H1 (cell line): Measurements from ENCODE around the gene A4GALT. TPM values are rescaled to one million over a fixed set of nuclear protein-coding genes. Genes with fewer than 3 reads are reported as not detected.

ENCODE experiments used
- CTCF ChIA-PET: fragments of 300-600 bp; sonication (Branson Sonifier 250); formaldehyde crosslinking; loops from one replicate; lab custom pipeline; 2021; ENCODE audit not compliant: partially characterized antibody; lab: Charles Lee
- POLR2A ChIA-PET: fragments of 300-600 bp; sonication (Branson Sonifier 250); formaldehyde crosslinking; loops from one replicate; lab custom pipeline; 2021; ENCODE audit warnings: inconsistent platforms; ENCODE audit not compliant: partially characterized antibody; lab: Charles Lee
- DNase-seq, 2 experiments: peaks; one replicate each; pipeline versions ENCODE4 v3.0.0 to v3.0.0-alpha.2; 2010 to 2022; ENCODE audit warnings: low spot score in 2 of 2, low read depth in 1 of 2, mixed read lengths in 1 of 2
- FAIRE-seq: peaks from 2 replicates; lab custom pipeline; 2011; peaks lifted over from hg19 to GRCh38; lab: Jason Lieb, UNC
- H2AFZ ChIP-seq: 2 replicates; pipeline ENCODE4 v1.8.1; 2012; ENCODE audit warnings: low read length, inconsistent platforms
- H2AK5ac ChIP-seq: 2 replicates; pipeline ENCODE4 v1.6.1; 2013; ENCODE audit warnings: low read depth, low read length
- H2BK120ac ChIP-seq: replicated peaks from 2 replicates; pipeline ENCODE3; 2013; ENCODE audit warnings: low read depth, low read length, inconsistent platforms
- H2BK12ac ChIP-seq: 2 replicates; pipeline ENCODE4 v1.6.1; 2013; ENCODE audit warnings: low read depth, low read length
- H2BK15ac ChIP-seq: 2 replicates; pipeline ENCODE4 v1.6.1; 2013; ENCODE audit warnings: low read length
- H2BK20ac ChIP-seq: 2 replicates; pipeline ENCODE4 v1.6.1; 2013; ENCODE audit warnings: low read length
- H2BK5ac ChIP-seq: 2 replicates; pipeline ENCODE4 v1.6.1; 2013; ENCODE audit warnings: low read depth, low read length
- H3K14ac ChIP-seq: 2 replicates; pipeline ENCODE4 v1.6.1; 2013; ENCODE audit warnings: inconsistent platforms; ENCODE audit not compliant: insufficient read length
- H3K18ac ChIP-seq: 2 replicates; pipeline ENCODE4 v1.6.1; 2013; ENCODE audit warnings: low read length; ENCODE audit errors: extremely low read depth
- H3K23ac ChIP-seq: 2 replicates; pipeline ENCODE4 v1.6.1; 2013; ENCODE audit warnings: inconsistent platforms; ENCODE audit not compliant: insufficient read length
- H3K23me2 ChIP-seq: 2 replicates; pipeline ENCODE4 v1.6.1; 2013; ENCODE audit warnings: low read depth, low read length
- H3K27ac ChIP-seq: 2 replicates; pipeline ENCODE4 v1.6.1; 2011; ENCODE audit warnings: low read depth, low read length, inconsistent platforms
- H3K27me3 ChIP-seq, 4 experiments: replicated peaks in 1 of 4; 1 replicate in 1 of 4; 2 replicates in 3 of 4; pipeline versions ENCODE4 v1.6.1 to v1.8.1; 2011 to 2013; ENCODE audit warnings: low read length in 3 of 4, mild to moderate bottlenecking in 3 of 4, inconsistent platforms in 2 of 4, mixed read lengths in 2 of 4, moderate library complexity in 1 of 4; ENCODE audit not compliant: control insufficient read depth in 3 of 4, insufficient read depth in 3 of 4; ENCODE audit errors: extremely low read depth in 1 of 4
- H3K36me3 ChIP-seq, 4 experiments: 2 replicates each; pipeline versions ENCODE4 v1.6.1 to v1.8.1; 2011 to 2013; ENCODE audit warnings: mild to moderate bottlenecking in 4 of 4, low read length in 3 of 4, moderate library complexity in 2 of 4, control low read depth in 1 of 4, inconsistent platforms in 1 of 4; ENCODE audit not compliant: insufficient read depth in 4 of 4, control insufficient read depth in 2 of 4
- H3K4ac ChIP-seq: replicated peaks from 2 replicates; pipeline ENCODE3; 2013; ENCODE audit warnings: low read length, low read depth, mixed read lengths, inconsistent platforms; ENCODE audit not compliant: insufficient read length
- H3K4me1 ChIP-seq, 4 experiments: replicated peaks in 1 of 4; 1 replicate in 1 of 4; 2 replicates in 3 of 4; pipeline versions ENCODE4 v1.6.1 to v1.8.1; 2011 to 2013; ENCODE audit warnings: low read length in 3 of 4, inconsistent platforms in 2 of 4, mixed read lengths in 1 of 4; ENCODE audit not compliant: insufficient read depth in 4 of 4, control insufficient read depth in 3 of 4
- H3K4me2 ChIP-seq, 2 experiments: 2 replicates each; pipeline versions ENCODE4 v1.6.1 to v1.8.1; 2011 to 2013; ENCODE audit warnings: low read depth in 2 of 2, low read length in 2 of 2, control low read depth in 1 of 2, inconsistent platforms in 1 of 2, mild to moderate bottlenecking in 1 of 2; ENCODE audit not compliant: insufficient read depth in 1 of 2
- H3K4me3 ChIP-seq, 4 experiments: fragments of 200-600, 300-600 bp in 1 of 4; sonication (generic), shearing (Covaris generic), sonication (Bioruptor Twin) in 1 of 4; 2 replicates each; pipeline versions ENCODE4 v1.5.1 to v1.8.1; 2011 to 2016; ENCODE audit warnings: low read length in 4 of 4, low read depth in 3 of 4, control low read depth in 2 of 4, inconsistent platforms in 2 of 4, mild to moderate bottlenecking in 2 of 4, mixed read lengths in 1 of 4, moderate library complexity in 1 of 4; ENCODE audit not compliant: insufficient read depth in 2 of 4; ENCODE audit errors: extremely low read depth in 1 of 4
- H3K56ac ChIP-seq: replicated peaks from 2 replicates; pipeline ENCODE3; 2013; ENCODE audit warnings: low read depth, mild to moderate bottlenecking, mixed read lengths, low read length, inconsistent platforms; ENCODE audit not compliant: insufficient read length
- H3K79me1 ChIP-seq: 2 replicates; pipeline ENCODE4 v1.6.1; 2013; ENCODE audit warnings: low read depth, low read length, control low read depth
- H3K79me2 ChIP-seq, 2 experiments: 2 replicates each; pipeline versions ENCODE4 v1.6.1 to v1.8.1; 2012 to 2013; ENCODE audit warnings: low read length in 2 of 2, mild to moderate bottlenecking in 2 of 2, inconsistent platforms in 1 of 2; ENCODE audit not compliant: insufficient read depth in 2 of 2, control insufficient read depth in 1 of 2
- H3K9ac ChIP-seq, 4 experiments: replicated peaks in 1 of 4; 1 replicate in 1 of 4; 2 replicates in 3 of 4; pipeline versions ENCODE4 v1.6.1 to v1.8.1; 2011 to 2013; ENCODE audit warnings: low read depth in 3 of 4, low read length in 3 of 4, control low read depth in 2 of 4, mild to moderate bottlenecking in 2 of 4, moderate library complexity in 2 of 4, inconsistent platforms in 1 of 4; ENCODE audit errors: extremely low read depth in 1 of 4
- H3K9me3 ChIP-seq, 2 experiments: 2 replicates each; pipeline versions ENCODE4 v1.6.1 to v1.8.1; 2012 to 2013; ENCODE audit warnings: mild to moderate bottlenecking in 2 of 2, moderate library complexity in 2 of 2, control low read depth in 1 of 2, inconsistent platforms in 1 of 2, low read depth in 1 of 2, low read length in 1 of 2, mixed read lengths in 1 of 2; ENCODE audit not compliant: insufficient read depth in 2 of 2
- H4K20me1 ChIP-seq, 2 experiments: replicated peaks in 1 of 2; 2 replicates each; pipeline versions ENCODE3 to v1.8.1; 2011 to 2013; ENCODE audit warnings: inconsistent platforms in 2 of 2, low read length in 2 of 2, mild to moderate bottlenecking in 1 of 2; ENCODE audit not compliant: insufficient read depth in 2 of 2, control insufficient read depth in 1 of 2
- H4K5ac ChIP-seq: 2 replicates; pipeline ENCODE4 v1.6.1; 2013; ENCODE audit warnings: low read length, low read depth, mixed read lengths, inconsistent platforms; ENCODE audit not compliant: insufficient read length
- H4K8ac ChIP-seq: 2 replicates; pipeline ENCODE4 v1.8.0; 2013; ENCODE audit warnings: mild to moderate bottlenecking, moderate library complexity, low read length, inconsistent platforms; ENCODE audit not compliant: insufficient read depth; ENCODE audit errors: extremely low read depth
- H4K91ac ChIP-seq: replicated peaks from 2 replicates; pipeline ENCODE3; 2013; ENCODE audit warnings: low read length, mixed read lengths, inconsistent platforms; ENCODE audit not compliant: insufficient read length
- EP300 ChIP-seq, 2 experiments: IDR thresholded peaks; 1 replicate in 1 of 2; 2 replicates in 1 of 2; pipeline ENCODE4 v1.6.1; 2011 to 2012; ENCODE audit warnings: low read depth in 2 of 2, low read length in 2 of 2, mild to moderate bottlenecking in 2 of 2, borderline replicate concordance in 1 of 2, inconsistent platforms in 1 of 2, moderate library complexity in 1 of 2
- NRF1 ChIP-seq: IDR thresholded peaks from 2 replicates; pipeline ENCODE4 v1.6.1; 2011; ENCODE audit warnings: mild to moderate bottlenecking, low read depth, low read length, improper control_type of control experiment
- POLR2AphosphoS5 ChIP-seq: IDR thresholded peaks from 2 replicates; pipeline ENCODE4 v1.6.1; 2011; ENCODE audit warnings: low read depth, low read length
- RBBP5 ChIP-seq: IDR thresholded peaks from 2 replicates; pipeline ENCODE4 v1.7.1; 2012; ENCODE audit warnings: low read depth, mild to moderate bottlenecking, inconsistent platforms, low read length, moderate library complexity, borderline replicate concordance
- SAP30 ChIP-seq: fragments of 300-600 bp; sonication (generic); IDR thresholded peaks from 2 replicates; pipeline ENCODE4 v1.7.1; 2012; ENCODE audit warnings: low read length, moderate library complexity, mild to moderate bottlenecking, inconsistent platforms; ENCODE audit not compliant: insufficient read depth, insufficient replicate concordance
- SIX5 ChIP-seq: IDR thresholded peaks from 2 replicates; pipeline ENCODE4 v1.6.1; 2011; ENCODE audit warnings: mild to moderate bottlenecking, low read depth, low read length
- SP1 ChIP-seq: IDR thresholded peaks from 2 replicates; pipeline ENCODE4 v1.6.1; 2011; ENCODE audit warnings: low read depth, low read length
- WGBS, 2 experiments: shearing (Covaris generic) in 1 of 2; methylation state at CpG; one replicate each; pipeline versions ENCODE4 v1.1.6 to v1.1.7; 2013 to 2015; ENCODE audit warnings: low lambda C conversion rate in 2 of 2, mixed read lengths in 2 of 2, inconsistent platforms in 1 of 2, low coverage in 1 of 2, missing lambda C conversion rate in 1 of 2; ENCODE audit not compliant: insufficient replicate concordance in 2 of 2, insufficient coverage in 1 of 2, insufficient read length in 1 of 2; ENCODE audit errors: extremely low coverage in 1 of 2, missing lambda C conversion rate in 1 of 2; 5-methylcytosine and 5-hydroxymethylcytosine counted together
- polyA plus RNA-seq, 7 experiments: library from polyadenylated mRNA; depleted of rRNA in 3 of 7; stranded (reverse) in 5 of 7; unstranded in 2 of 7; fragments of >200 nt in 5 of 7; fragments of 200-250 nt in 2 of 7; gene quantifications; 1 replicate in 5 of 7; 2 replicates in 1 of 7; 4 replicates in 1 of 7; pipeline versions ENCODE4 v1.2.1 to v1.2.3, GENCODE V29; 2011 to 2013; ENCODE audit warnings: missing spikeins in 2 of 7, mixed read lengths in 2 of 7
- total RNA-seq: library from RNA; stranded (reverse); fragmentation: NEBNext Ultra II Directional; extraction: Animal tissue kit (Norgen Biotek cat#: 25700); gene quantifications from 2 replicates; pipeline ENCODE4 v1.2.1, GENCODE V29; 2021
- TF ChIP-seq, protein P1 (sequence below): IDR thresholded peaks from 2 replicates; pipeline ENCODE4 v1.6.1; 2011; ENCODE audit warnings: low read depth, mild to moderate bottlenecking, low read length; ENCODE audit not compliant: insufficient read depth

Gene A4GALT
- total and polyA plus RNA-seq, 2 of the 8 experiments (the other 6 are each of a cell fraction or from before 2014, with no cell fraction given) = 7.2 to 13.8 TPM

DNA sequence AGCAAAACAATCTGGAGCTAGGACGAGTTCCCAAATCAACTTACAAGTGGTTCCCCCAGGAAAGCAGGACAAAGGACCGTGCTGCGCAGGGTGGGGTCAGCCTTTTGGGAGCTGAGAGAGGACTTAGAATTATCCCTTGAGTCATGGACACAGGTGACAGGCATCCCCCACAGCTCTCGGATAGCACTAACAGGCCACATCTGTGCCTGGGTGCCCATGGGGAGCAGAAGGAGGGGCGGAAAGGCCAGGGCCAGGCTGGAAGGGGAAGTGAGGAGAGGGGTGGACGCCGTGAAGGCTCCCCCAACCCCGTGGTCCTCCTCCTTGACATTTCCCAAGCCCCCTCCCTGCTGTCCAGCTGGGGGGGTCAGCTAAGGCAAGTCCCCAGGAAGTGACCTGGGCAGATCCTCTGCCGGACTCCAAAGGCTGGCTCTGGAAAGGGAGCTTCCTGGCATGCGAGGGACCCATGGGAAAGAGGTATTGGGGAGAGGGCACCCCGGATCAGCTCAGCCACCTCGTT is 31.6 kb upstream of the A4GALT start:
- CTCF ChIA-PET = interaction anchor here (0.6 to 2.0 kb wide), 7 partner anchors 22 to 130 kb away, joined by 3 to 4 read pairs (median 3); no protein-coding TSS in a partner anchor
- no peak for DNase-seq

More for the DNA sequence above, 31.6 kb upstream of the A4GALT start:
- Histone ChIP-seq H3K23ac (no peak overlapping the region), H3K9me3 (peaks cover 0 to 4% of the 10 kb centered on the region in 2 experiments; a peak in 1 of 4 replicates), H3K27me3 (no peaks in the 10 kb centered on the region), H3K56ac (no peak overlapping the region), H2BK120ac (no peak overlapping the region), H2BK15ac (no peak overlapping the region; the same call in 1 of the 2 replicates), H3K4me3 (no peak overlapping the region), H3K9ac (no peak overlapping the region), H3K23me2 (no peaks in the 10 kb centered on the region), H3K27ac (no peak overlapping the region), H2BK20ac (no peak overlapping the region), H4K91ac (no peak overlapping the region), H3K36me3 (no peaks in the 10 kb centered on the region), H4K20me1 (no peaks in the 10 kb centered on the region), H2AFZ (no peak overlapping the region), H3K79me1 (no peaks in the 10 kb centered on the region), H3K4me1 (peaks cover 0 to 6% (median 2%) of the 10 kb centered on the region in 4 experiments; a peak in 3 of 7 replicates), H3K4ac (no peak overlapping the region), H2BK5ac (no peak overlapping the region), H3K18ac (no peak overlapping the region), H4K5ac (no peak overlapping the region), H3K79me2 (no peaks in the 10 kb centered on the region), H4K8ac (peak overlapping the region; percentile 38; the same call in 1 of the 2 replicates), H2BK12ac (no peak overlapping the region), H3K14ac (no peak overlapping the region), H3K4me2 (no peak overlapping the region), H2AK5ac (no peak overlapping the region)
- POLR2A ChIA-PET = interaction anchor here (2.6 kb wide), 1 partner anchor 137 kb away, joined by 6 read pairs; the partner anchor contains the start of gene POLDIP3
- no peak for TF ChIP-seq SP1
- TF ChIP-seq, protein P1, sequence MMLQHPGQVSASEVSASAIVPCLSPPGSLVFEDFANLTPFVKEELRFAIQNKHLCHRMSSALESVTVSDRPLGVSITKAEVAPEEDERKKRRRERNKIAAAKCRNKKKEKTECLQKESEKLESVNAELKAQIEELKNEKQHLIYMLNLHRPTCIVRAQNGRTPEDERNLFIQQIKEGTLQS = no peak
- TF ChIP-seq POLR2AphosphoS5 = no peak
- no peak for TF ChIP-seq NRF1
- no peak for TF ChIP-seq EP300 (IDR thresholded peaks at IDR 0.05; ENCODE audit: borderline replicate concordance in 1 of 2, low read depth in 2 of 2, low read length in 2 of 2)
- no peak for TF ChIP-seq RBBP5
- TF ChIP-seq SAP30 = no peak
- no peak for TF ChIP-seq SIX5
- no peak for FAIRE-seq
- WGBS, 2 experiments = 90% methylated on average over 11 of the region's 12 CpGs; no CpG with 5 or more reads in 1 of the 2 experiments
